HUDEP-2 (cell line): ENCODE data around the gene PRR36.

Experiments
- DNase-seq, 76 experiments: peaks; one replicate each; lab custom pipeline; 2025; ENCODE audit not compliant: unreplicated experiment in 76 of 76; lab: John Stamatoyannopoulos, UW

The PRR36 gene

GRCh38 chr19:7823686-7824301, 50.4 kb downstream of the PRR36 start:
- DNase-seq, result no peak

- DNase-seq, result no peak
Observed at GRCh38 chr19:7822910-7823515, 51.2 kb downstream of the PRR36 start.

GRCh38 chr19:7820588-7820987, 53.6 kb downstream of the PRR36 start:
- no peak for DNase-seq

DNA sequence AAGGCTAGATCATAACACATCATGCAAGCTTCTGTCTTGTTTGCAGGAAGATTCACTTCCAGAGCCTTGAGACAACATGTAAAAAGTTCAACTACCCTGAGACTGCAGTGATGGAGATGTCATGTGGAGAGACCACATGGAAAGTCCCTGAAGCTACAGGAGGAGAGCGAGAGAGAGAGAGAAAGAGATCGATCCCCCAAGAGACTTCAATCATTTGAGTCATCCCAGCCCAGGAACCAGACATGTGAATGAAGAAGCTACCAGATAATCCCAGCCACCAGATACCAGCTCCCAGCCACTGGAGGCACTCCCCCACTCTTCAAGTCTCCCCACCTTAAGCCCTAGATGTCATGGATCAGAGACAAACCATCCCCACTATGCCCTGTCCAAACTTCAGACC, 54.9 kb downstream of the PRR36 start:
- no peak for DNase-seq

GRCh38 chr19:7818806-7819205, 55.4 kb downstream of the PRR36 start:
- no peak for DNase-seq
